Lower leg skin (tissue), 4 donors: Measurements from ENCODE around the gene BIRC7. TPM values are rescaled to one million over a fixed set of nuclear protein-coding genes. Genes with fewer than 3 reads are reported as not detected.
"Not testable (repeated sequence)": the region's sequence is repeated elsewhere in the genome, so short reads cannot be mapped to it uniquely, and the experiment has no call there.

Experiments
- DNase-seq, 2 donors: peaks; one replicate each; pipeline ENCODE4 v3.0.0-alpha.2; 2019; ENCODE audit warnings: low spot score in 2 of 2
- H3K4me3 ChIP-seq: fragments of 200-600 bp; sonication (generic); 2 replicates; pipeline ENCODE4 v1.5.1; 2017; ENCODE audit warnings: mild to moderate bottlenecking, low read depth; ENCODE audit not compliant: poor library complexity, severe bottlenecking
- POLR2A ChIP-seq, 2 donors: fragments of 450-650 bp; IDR thresholded peaks; one replicate each; pipeline ENCODE4 v1.6.1; 2016 to 2017; ENCODE audit warnings: antibody characterized with exemption in 2 of 2, mild to moderate bottlenecking in 1 of 2, moderate library complexity in 1 of 2
- WGBS, 2 donors: methylation state at CpG; one replicate each; pipeline ENCODE4 v1.1.5; 2018; 5-methylcytosine and 5-hydroxymethylcytosine counted together
- intact Hi-C: fragments of 100-400 bp; cut with DNase I; formaldehyde crosslinking; loops from one replicate; pipeline ENCODE4 v1.15.0; 2023; ENCODE audit warnings: low total_unique reads
- total RNA-seq, 4 donors: library from RNA; depleted of rRNA; stranded (reverse); fragments of >200 nt; gene quantifications; one replicate each; pipeline ENCODE4 v1.1.0, GENCODE V29; 2016
- TF ChIP-seq, protein P1 (sequence below), 3 donors: fragments of 450-650 bp; IDR thresholded peaks; one replicate each; pipeline ENCODE4 v1.5.1; 2016; ENCODE audit warnings: antibody characterized with exemption in 3 of 3, mild to moderate bottlenecking in 3 of 3, moderate library complexity in 2 of 3

The BIRC7 gene
- total RNA-seq, 4 donors from 2014 or later: 0.53 to 2.5 (median 1.4) TPM; not detected in 1

DNA sequence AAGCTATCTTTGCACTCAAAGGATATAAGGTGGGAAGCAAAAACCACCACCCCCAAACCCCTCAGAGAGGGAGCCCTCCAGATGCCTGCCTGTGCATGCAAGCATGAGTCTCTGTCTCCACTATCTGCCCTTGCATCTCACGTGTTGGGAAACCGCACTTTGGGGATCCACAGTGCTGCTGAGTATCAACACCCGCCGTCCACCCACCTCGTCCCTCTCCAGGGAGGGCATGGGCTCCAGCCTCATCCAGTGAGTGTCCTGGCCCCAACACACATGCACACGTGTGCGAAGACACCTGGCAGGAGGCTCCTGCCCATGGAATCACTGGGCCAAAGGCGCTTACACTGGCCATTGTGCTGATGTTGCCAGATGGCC lies 16.3 kb upstream of the BIRC7 start:
- 63 to 75% methylated on average over 8 of the region's 8 CpGs for WGBS, 2 donors
- intact Hi-C loops: no loop called here
- no peak for DNase-seq
- H3K4me3 ChIP-seq: no peak overlapping the region
- TF ChIP-seq POLR2A (IDR thresholded peaks at IDR 0.05): no peak
- TF ChIP-seq, protein P1, sequence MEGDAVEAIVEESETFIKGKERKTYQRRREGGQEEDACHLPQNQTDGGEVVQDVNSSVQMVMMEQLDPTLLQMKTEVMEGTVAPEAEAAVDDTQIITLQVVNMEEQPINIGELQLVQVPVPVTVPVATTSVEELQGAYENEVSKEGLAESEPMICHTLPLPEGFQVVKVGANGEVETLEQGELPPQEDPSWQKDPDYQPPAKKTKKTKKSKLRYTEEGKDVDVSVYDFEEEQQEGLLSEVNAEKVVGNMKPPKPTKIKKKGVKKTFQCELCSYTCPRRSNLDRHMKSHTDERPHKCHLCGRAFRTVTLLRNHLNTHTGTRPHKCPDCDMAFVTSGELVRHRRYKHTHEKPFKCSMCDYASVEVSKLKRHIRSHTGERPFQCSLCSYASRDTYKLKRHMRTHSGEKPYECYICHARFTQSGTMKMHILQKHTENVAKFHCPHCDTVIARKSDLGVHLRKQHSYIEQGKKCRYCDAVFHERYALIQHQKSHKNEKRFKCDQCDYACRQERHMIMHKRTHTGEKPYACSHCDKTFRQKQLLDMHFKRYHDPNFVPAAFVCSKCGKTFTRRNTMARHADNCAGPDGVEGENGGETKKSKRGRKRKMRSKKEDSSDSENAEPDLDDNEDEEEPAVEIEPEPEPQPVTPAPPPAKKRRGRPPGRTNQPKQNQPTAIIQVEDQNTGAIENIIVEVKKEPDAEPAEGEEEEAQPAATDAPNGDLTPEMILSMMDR (IDR thresholded peaks at IDR 0.05): no peak

DNA sequence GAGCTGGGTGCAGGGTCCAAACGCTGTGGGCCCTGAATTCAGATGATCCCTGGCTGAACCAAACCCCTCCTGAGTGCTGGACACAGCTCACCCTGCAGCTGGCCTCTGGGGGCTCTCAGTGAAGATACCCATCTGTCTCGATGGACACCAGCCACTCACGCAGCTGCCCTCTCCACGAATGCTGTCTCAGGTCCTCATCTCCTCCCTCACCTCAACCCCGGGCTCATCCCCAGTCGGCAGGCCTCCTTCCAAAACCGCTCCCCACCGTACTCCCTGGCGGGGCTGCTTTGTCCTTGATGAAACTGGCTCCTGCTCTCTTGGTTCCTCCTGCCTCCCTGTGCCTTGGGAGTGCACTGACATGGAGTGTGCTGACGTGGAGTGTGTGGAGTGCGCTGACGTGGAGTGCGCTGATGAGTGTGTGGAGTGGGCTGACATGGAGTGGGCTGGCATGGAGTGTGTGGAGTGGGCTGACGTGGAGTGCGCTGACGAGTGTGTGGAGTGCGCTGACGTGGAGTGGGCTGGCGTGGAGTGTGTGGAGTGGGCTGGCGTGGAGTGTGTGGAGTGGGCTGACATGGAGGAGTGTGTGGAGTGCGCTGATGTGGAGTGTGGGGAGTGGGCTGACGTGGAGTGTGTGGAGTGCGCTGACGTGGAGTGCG lies 15.7 kb upstream of the BIRC7 start:
- 80 to 81% methylated on average over 25 of the region's 25 CpGs for WGBS, 2 donors
- TF ChIP-seq POLR2A (IDR thresholded peaks at IDR 0.05): no peak
- TF ChIP-seq, protein P1 (IDR thresholded peaks at IDR 0.05): no peak
- no peak for DNase-seq
- H3K4me3 ChIP-seq: no peak overlapping the region
- intact Hi-C loops: no loop called here

DNA sequence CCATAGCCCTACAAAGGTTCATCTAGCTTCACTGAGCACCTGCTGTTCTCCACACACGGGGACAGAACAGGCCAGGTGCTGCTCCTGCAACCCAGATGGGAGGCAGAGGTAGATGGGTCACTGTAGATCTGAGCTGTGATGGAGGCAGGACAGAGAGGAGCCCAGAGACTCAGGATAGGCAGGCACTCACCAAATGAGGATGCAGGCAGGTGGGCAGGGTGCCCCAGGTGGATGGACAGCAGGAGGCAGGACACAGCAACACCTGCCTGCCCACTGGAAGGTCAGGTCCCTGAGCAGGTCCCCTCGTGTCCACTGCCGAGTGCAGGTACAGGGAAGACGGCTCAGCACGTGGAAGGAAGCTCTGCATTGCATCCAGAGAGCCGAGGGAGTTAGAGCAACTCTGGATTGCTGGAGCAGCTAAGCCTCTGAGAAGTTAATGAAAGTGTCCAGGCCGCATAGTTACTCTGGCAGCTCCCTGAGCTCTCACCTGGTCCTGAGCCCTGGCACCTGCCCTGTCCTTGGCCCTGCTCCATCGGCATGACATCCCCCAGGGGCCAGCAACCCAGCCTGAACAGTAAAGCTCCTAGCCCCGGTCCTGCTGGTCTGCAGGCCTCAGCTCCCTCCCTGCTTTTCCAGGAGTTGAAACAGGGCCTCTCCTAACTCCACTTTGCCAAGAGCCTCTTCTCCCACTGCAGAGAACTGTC lies 14.9 kb upstream of the BIRC7 start:
- intact Hi-C loops: no loop called here
- no peak for DNase-seq
- TF ChIP-seq POLR2A (IDR thresholded peaks at IDR 0.05): no peak
- TF ChIP-seq, protein P1 (IDR thresholded peaks at IDR 0.05): no peak
- 61 to 65% methylated on average over 9 of the region's 9 CpGs for WGBS, 2 donors
- no peak overlapping the region for H3K4me3 ChIP-seq

DNA sequence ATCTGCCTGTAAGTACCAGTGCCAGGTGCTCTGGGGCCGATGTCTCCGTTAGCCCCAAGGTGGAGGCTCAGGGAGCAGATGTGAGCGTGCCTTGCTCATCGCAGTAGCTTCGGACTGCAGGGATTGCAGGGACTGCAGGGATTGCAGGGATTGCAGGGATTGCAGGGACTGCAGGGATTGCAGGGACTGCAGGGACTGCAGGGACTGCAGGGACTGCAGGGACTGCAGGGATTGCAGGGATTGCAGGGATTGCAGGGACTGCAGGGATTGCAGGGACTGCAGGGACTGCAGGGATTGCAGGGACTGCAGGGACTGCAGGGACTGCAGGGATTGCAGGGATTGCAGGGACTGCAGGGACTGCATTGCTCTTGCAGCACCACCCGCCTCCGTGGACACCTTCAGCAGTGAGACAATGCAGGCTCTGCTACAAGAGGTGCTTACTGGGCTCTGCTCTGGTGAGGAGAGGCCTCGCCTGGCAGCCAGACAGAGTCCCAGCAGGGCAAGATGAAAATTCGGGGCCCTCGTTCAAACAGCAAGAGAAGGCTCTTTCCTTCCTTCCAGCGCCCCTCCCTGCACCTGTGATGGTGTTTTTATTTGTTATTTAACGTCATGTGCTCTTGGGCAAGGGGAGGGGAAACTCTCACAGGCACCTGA lies 14.2 kb upstream of the BIRC7 start:
- DNase-seq, H3K4me3 ChIP-seq, intact Hi-C loops: not testable (repeated sequence)
- WGBS, 2 donors: 72 to 79% methylated on average over 12 of the region's 12 CpGs

DNA sequence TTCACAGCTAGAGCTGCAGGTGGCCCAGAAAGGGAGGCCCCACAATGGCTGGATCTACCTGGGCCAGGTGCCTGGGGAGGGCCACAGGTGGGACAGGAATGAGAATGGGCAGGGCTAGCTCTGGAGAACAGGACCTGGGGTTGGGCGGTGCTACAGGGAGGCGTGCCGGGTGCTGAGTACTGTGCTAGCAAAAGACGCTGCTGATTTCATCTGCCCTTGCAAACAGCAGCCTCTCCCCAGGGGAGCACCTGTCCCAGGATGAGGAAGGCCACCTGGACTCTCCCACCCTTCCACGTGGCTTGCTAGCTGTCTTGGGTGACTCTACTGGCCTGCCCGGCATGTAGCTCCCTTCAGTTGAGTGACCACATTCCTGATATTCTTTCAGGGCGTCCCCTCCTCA lies 13.2 kb upstream of the BIRC7 start:
- 53 to 57% methylated on average over 7 of the region's 7 CpGs for WGBS, 2 donors
- TF ChIP-seq, protein P1 (IDR thresholded peaks at IDR 0.05): no peak

DNA sequence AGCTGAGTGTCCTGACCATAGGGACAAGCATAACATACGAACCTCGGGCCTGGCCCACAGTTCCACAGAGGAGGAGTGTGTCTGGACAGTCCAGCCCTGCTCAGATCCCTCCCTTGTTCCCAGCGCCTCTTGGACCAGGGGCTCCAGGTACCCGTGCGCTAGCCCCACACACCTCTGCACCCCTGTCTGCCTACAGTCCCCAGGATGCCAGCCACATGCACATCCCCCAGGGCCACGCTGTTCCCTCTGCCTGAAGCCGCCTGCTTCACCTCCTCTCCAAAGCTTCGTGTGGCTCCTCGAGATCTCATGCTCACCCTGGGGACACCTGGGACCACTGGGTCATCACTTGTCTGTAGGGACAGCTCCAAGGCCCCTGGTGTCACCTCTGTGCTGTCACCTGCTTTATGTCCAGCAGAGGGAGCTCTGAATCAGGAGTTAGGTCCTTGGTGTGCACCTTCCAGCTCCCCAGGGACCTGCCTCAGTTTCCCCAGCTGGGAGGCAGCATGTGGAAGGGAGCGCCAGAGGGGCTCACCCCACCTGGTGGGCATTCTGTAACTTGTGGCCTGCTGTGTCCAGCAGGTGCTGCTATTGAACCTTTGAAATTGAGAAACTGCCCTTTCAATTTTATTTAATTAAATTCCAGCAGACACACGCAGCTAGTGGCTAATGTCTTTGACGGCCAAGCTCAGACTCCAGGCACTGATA lies 12.4 kb upstream of the BIRC7 start:
- DNase-seq: no peak
- 43 to 53% methylated on average over 11 to 12 of the region's 12 CpGs for WGBS, 2 donors
- no peak overlapping the region for H3K4me3 ChIP-seq
- intact Hi-C loops: no loop called here
- no peak for TF ChIP-seq POLR2A (IDR thresholded peaks at IDR 0.05)
- TF ChIP-seq, protein P1 (IDR thresholded peaks at IDR 0.05): no peak

More for the DNA sequence above, 13.2 kb upstream of the BIRC7 start:
- H3K4me3 ChIP-seq: no peak overlapping the region
- no peak for DNase-seq
- intact Hi-C loops: no loop called here
